Liver (tissue), 9 donors: Measurements from ENCODE around the gene MRPL42. TPM values are rescaled to one million over a fixed set of nuclear protein-coding genes. Genes with fewer than 3 reads are reported as not detected.
"Not testable (repeated sequence)": the region's sequence is repeated elsewhere in the genome, so short reads cannot be mapped to it uniquely, and the experiment has no call there.

Source experiments
- DNase-seq: peaks from one replicate; pipeline ENCODE4 v3.0.0-alpha.2; 2017; ENCODE audit warnings: low spot score
- H3K27ac ChIP-seq, 2 donors: one replicate each; pipeline ENCODE4 v1.7.0; 2013; ENCODE audit warnings: inconsistent platforms in 2 of 2, low read length in 2 of 2, control low read depth in 1 of 2, low read depth in 1 of 2, mild to moderate bottlenecking in 1 of 2
- H3K27me3 ChIP-seq, 4 donors: one replicate each; pipeline versions ENCODE4 v1.6.1 to v1.7.0; 2013; ENCODE audit warnings: low read length in 3 of 4, inconsistent platforms in 1 of 4, mild to moderate bottlenecking in 1 of 4, moderate library complexity in 1 of 4; ENCODE audit not compliant: control insufficient read depth in 4 of 4, insufficient read depth in 4 of 4
- H3K36me3 ChIP-seq, 4 donors: one replicate each; pipeline versions ENCODE4 v1.6.1 to v1.7.0; 2013; ENCODE audit warnings: low read length in 3 of 4, mild to moderate bottlenecking in 3 of 4, low read depth in 1 of 4, moderate library complexity in 1 of 4; ENCODE audit not compliant: control insufficient read depth in 4 of 4, insufficient read depth in 3 of 4
- H3K4me1 ChIP-seq, 4 donors: one replicate each; pipeline versions ENCODE4 v1.6.1 to v1.7.0; 2013; ENCODE audit warnings: low read length in 3 of 4, mild to moderate bottlenecking in 3 of 4, moderate library complexity in 1 of 4; ENCODE audit not compliant: control insufficient read depth in 4 of 4, insufficient read depth in 4 of 4
- H3K4me3 ChIP-seq, 3 donors: one replicate each; pipeline versions ENCODE4 v1.6.1 to v1.7.0; 2013; ENCODE audit warnings: low read length in 3 of 3, control low read depth in 1 of 3, low read depth in 1 of 3, mild to moderate bottlenecking in 1 of 3
- H3K9ac ChIP-seq, 2 donors: one replicate each; pipeline ENCODE4 v1.7.0; 2013; ENCODE audit warnings: low read length in 2 of 2, mild to moderate bottlenecking in 2 of 2, moderate library complexity in 2 of 2, control low read depth in 1 of 2, low read depth in 1 of 2
- H3K9me3 ChIP-seq, 4 donors: one replicate each; pipeline versions ENCODE4 v1.6.1 to v1.7.0; 2013; ENCODE audit warnings: low read length in 3 of 4; ENCODE audit not compliant: control insufficient read depth in 4 of 4
- EGR1 ChIP-seq, 2 donors: IDR thresholded peaks; 2 replicates each; pipeline ENCODE4 v1.6.1; 2016 to 2018; ENCODE audit warnings: antibody characterized with exemption in 2 of 2, low read depth in 2 of 2
- FOXA1 ChIP-seq: IDR thresholded peaks from 2 replicates; pipeline ENCODE4 v1.6.1; 2016; ENCODE audit warnings: antibody characterized with exemption
- FOXA2 ChIP-seq: IDR thresholded peaks from 2 replicates; pipeline ENCODE4 v1.6.1; 2016; ENCODE audit warnings: antibody characterized with exemption
- GABPA ChIP-seq, 2 donors: IDR thresholded peaks in 1 of 2; conservative IDR thresholded peaks in 1 of 2; 2 replicates each; pipeline ENCODE4 v1.6.1; 2016; ENCODE audit warnings: antibody characterized with exemption in 2 of 2, mild to moderate bottlenecking in 1 of 2, moderate library complexity in 1 of 2
- HNF4A ChIP-seq, 2 donors: conservative IDR thresholded peaks; 2 replicates each; pipeline ENCODE4 v1.6.1; 2016; ENCODE audit warnings: antibody characterized with exemption in 2 of 2, mild to moderate bottlenecking in 2 of 2
- HNF4G ChIP-seq: IDR thresholded peaks from 2 replicates; pipeline ENCODE4 v1.6.1; 2016; ENCODE audit warnings: antibody characterized with exemption
- JUND ChIP-seq, 2 donors: IDR thresholded peaks; 2 replicates each; pipeline ENCODE4 v1.6.1; 2016; ENCODE audit warnings: antibody characterized with exemption in 2 of 2
- NR2F2 ChIP-seq: IDR thresholded peaks from 2 replicates; pipeline ENCODE4 v1.6.1; 2016; ENCODE audit warnings: antibody characterized with exemption
- RAD21 ChIP-seq, 2 donors: IDR thresholded peaks; 2 replicates each; pipeline ENCODE4 v1.6.1; 2016; ENCODE audit warnings: antibody characterized with exemption in 2 of 2, mild to moderate bottlenecking in 2 of 2
- RXRA ChIP-seq, 2 donors: IDR thresholded peaks; 2 replicates each; pipeline ENCODE4 v1.6.1; 2017 to 2018; ENCODE audit warnings: antibody characterized with exemption in 2 of 2, mild to moderate bottlenecking in 1 of 2
- SP1 ChIP-seq: IDR thresholded peaks from 2 replicates; pipeline ENCODE4 v1.6.1; 2018; ENCODE audit warnings: antibody characterized with exemption, mild to moderate bottlenecking
- YY1 ChIP-seq: IDR thresholded peaks from 2 replicates; pipeline ENCODE4 v1.6.1; 2016; ENCODE audit warnings: antibody characterized with exemption, mild to moderate bottlenecking
- WGBS: extraction: QIAGEN DNeasy Blood & Tissue Kit; methylation state at CpG from one replicate; pipeline ENCODE4 v1.1.7; 2013; 5-methylcytosine and 5-hydroxymethylcytosine counted together
- polyA plus RNA-seq, 2 donors: library from polyadenylated mRNA; stranded (reverse) in 1 of 2; unstranded in 1 of 2; fragments of 200-250 nt in 1 of 2; fragments of >200 nt in 1 of 2; fragmentation: Nextera tagmentation in 1 of 2; extraction: Ambion mirVana in 1 of 2; gene quantifications; one replicate each; pipeline versions ENCODE4 v1.2.1 to v1.2.3, GENCODE V29; 2013 to 2015
- total RNA-seq, 2 donors: library from RNA; depleted of rRNA; stranded (reverse); fragments of >200 nt; gene quantifications; one replicate each; pipeline ENCODE4 v1.2.3, GENCODE V29; 2014
- TF ChIP-seq, protein P1 (sequence below): IDR thresholded peaks from 2 replicates; pipeline ENCODE4 v1.6.1; 2016; ENCODE audit warnings: antibody characterized with exemption
- TF ChIP-seq, protein P2 (sequence below): IDR thresholded peaks from 2 replicates; pipeline ENCODE4 v1.6.1; 2016; ENCODE audit warnings: antibody characterized with exemption
- TF ChIP-seq, protein P3 (sequence below): fragments of 150-350 bp; IDR thresholded peaks from 2 replicates; pipeline ENCODE4 v1.5.1; 2017; ENCODE audit warnings: improper control_type of control experiment, low read depth, low read length; ENCODE audit not compliant: missing input control
- TF ChIP-seq, protein P4 (sequence below): IDR thresholded peaks from 2 replicates; pipeline ENCODE4 v1.6.1; 2016; ENCODE audit warnings: antibody characterized with exemption
- TF ChIP-seq, protein P5 (sequence below): IDR thresholded peaks from 2 replicates; pipeline ENCODE4 v1.6.1; 2016; ENCODE audit warnings: antibody characterized with exemption, mild to moderate bottlenecking
- donor health status: healthy.
- donor health status: healthy.
- donor health status: healthy.
- donor health status: healthy.
- donor health status: healthy.

MRPL42 gene
- total and polyA plus RNA-seq, 4 donors = 20.4 to 38.8 (median 33.3) TPM

DNA sequence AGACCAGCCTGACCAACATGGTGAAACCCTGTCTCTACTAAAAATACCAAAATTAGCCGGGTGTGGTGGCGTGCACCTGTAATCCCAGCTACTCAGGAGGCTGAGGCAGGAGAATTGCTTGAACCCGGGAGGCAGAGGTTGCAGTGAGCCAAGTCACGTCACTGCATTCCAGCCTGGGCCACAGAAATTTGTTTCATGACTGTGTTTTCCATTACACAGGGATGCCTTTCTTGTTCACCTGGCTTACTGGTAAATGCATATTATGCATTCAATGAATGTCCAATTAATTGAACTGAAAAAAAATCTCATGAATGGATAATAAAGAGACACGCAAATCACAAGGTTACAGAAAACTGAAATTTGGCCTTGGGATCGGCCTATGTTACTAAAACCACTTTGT, 35.3 kb upstream of the MRPL42 start:
- H3K9ac ChIP-seq, H3K36me3 ChIP-seq, H3K27me3 ChIP-seq, DNase-seq, H3K27ac ChIP-seq, H3K9me3 ChIP-seq, H3K4me3 ChIP-seq, H3K4me1 ChIP-seq: not testable (repeated sequence)
- 95% methylated on average over 6 of the region's 6 CpGs for WGBS

DNA sequence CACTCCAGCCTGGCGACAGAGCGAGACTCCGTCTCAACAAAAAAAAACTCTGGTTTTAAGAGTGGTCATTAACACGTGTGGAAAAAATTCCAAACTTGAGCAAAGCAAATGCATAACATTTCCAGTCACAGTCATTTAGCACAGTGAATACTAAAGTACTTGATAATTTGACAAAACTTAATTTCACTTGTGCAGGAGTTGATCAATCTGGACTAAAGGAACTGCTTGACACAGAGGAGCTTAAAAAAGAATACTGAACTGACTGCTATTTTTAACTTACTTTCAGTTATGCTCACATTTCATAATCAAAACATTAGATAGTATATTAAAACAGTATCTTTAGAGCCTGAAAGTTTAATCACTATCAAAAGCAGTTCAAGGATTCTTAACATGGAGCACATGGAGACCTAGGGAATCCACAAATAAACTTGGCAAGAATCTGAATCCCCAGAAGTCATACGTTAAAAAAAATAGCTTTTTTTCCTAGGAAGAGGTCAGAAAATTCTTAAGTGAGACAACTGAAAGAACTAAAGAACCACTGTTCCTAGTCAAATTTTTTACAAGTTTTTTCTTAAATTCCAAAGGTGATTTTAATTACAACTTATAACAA, 33.0 kb upstream of the MRPL42 start:
- 73% methylated on average over 5 of the region's 5 CpGs for WGBS
- no peak for DNase-seq
- H3K4me3 ChIP-seq = no peak overlapping the region
- H3K27me3 ChIP-seq = no peaks in the 10 kb centered on the region
- no peak overlapping the region for H3K9ac ChIP-seq
- TF ChIP-seq, protein P1, sequence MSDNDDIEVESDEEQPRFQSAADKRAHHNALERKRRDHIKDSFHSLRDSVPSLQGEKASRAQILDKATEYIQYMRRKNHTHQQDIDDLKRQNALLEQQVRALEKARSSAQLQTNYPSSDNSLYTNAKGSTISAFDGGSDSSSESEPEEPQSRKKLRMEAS = no peak
- TF ChIP-seq, protein P2, sequence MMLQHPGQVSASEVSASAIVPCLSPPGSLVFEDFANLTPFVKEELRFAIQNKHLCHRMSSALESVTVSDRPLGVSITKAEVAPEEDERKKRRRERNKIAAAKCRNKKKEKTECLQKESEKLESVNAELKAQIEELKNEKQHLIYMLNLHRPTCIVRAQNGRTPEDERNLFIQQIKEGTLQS = no peak
- no peak for TF ChIP-seq HNF4A (conservative IDR thresholded peaks at IDR 0.05)
- TF ChIP-seq, protein P3, sequence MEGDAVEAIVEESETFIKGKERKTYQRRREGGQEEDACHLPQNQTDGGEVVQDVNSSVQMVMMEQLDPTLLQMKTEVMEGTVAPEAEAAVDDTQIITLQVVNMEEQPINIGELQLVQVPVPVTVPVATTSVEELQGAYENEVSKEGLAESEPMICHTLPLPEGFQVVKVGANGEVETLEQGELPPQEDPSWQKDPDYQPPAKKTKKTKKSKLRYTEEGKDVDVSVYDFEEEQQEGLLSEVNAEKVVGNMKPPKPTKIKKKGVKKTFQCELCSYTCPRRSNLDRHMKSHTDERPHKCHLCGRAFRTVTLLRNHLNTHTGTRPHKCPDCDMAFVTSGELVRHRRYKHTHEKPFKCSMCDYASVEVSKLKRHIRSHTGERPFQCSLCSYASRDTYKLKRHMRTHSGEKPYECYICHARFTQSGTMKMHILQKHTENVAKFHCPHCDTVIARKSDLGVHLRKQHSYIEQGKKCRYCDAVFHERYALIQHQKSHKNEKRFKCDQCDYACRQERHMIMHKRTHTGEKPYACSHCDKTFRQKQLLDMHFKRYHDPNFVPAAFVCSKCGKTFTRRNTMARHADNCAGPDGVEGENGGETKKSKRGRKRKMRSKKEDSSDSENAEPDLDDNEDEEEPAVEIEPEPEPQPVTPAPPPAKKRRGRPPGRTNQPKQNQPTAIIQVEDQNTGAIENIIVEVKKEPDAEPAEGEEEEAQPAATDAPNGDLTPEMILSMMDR = no peak
- no peak for TF ChIP-seq NR2F2
- no peak for TF ChIP-seq GABPA (IDR thresholded peaks at IDR 0.05 in 1 of 2, conservative IDR thresholded peaks at IDR 0.05 in 1 of 2)
- TF ChIP-seq FOXA1 = no peak
- no peak for TF ChIP-seq JUND (IDR thresholded peaks at IDR 0.05)
- H3K27ac ChIP-seq = no peak overlapping the region
- no peaks in the 10 kb centered on the region for H3K36me3 ChIP-seq
- no peaks in the 10 kb centered on the region for H3K9me3 ChIP-seq
- peaks cover 0 to 9% (median 4%) of the 10 kb centered on the region in 4 donors for H3K4me1 ChIP-seq

DNA sequence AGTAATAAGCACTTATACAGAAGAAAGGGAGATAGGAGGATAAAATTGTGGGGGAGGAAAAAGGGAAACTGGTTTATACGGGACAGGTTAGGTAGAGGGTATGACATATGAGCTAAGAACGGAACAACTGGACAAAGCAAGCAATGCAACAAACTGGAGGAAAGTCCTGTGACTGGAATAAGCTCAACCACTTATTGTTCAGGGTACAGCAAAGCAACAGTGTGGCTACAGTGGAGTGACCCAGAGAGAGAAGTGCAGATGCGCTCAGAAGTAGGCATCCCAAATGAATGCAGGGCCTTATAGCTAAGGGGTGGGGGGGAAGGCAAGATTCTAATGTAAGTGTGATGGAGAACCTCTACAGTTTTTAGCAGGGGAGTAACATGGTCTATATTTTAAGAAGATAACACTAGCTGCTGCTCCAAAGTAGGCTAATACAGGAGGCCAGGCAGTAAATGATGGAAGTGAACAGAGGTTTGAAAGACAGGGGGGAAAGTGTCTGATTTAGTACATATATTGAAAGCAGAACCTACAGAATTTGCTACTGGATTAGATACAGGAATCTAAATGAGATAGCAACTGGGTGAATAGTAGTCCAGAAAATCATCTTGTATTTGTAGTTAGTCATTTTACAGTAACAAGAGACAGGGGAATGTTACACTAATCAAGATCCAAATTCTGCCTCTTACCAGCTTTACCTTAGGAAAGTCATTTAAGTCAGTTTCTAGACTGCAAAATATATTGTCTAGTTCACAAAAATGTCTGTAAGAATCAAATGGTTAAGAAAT, 28.9 kb upstream of the MRPL42 start:
- Histone ChIP-seq H3K9me3 (no peaks in the 10 kb centered on the region), H3K36me3 (no peaks in the 10 kb centered on the region), H3K27me3 (no peaks in the 10 kb centered on the region), H3K4me3 (no peak overlapping the region), H3K27ac (no peak overlapping the region), H3K9ac (no peak overlapping the region), H3K4me1 (peaks cover 4 to 29% (median 14%) of the 10 kb centered on the region in 4 donors)
- 85% methylated on average over 3 of the region's 3 CpGs for WGBS
- DNase-seq = no peak
- no peak for TF ChIP-seq YY1
- TF ChIP-seq, protein P4, sequence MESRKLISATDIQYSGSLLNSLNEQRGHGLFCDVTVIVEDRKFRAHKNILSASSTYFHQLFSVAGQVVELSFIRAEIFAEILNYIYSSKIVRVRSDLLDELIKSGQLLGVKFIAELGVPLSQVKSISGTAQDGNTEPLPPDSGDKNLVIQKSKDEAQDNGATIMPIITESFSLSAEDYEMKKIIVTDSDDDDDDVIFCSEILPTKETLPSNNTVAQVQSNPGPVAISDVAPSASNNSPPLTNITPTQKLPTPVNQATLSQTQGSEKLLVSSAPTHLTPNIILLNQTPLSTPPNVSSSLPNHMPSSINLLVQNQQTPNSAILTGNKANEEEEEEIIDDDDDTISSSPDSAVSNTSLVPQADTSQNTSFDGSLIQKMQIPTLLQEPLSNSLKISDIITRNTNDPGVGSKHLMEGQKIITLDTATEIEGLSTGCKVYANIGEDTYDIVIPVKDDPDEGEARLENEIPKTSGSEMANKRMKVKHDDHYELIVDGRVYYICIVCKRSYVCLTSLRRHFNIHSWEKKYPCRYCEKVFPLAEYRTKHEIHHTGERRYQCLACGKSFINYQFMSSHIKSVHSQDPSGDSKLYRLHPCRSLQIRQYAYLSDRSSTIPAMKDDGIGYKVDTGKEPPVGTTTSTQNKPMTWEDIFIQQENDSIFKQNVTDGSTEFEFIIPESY = no peak
- no peak for TF ChIP-seq EGR1 (IDR thresholded peaks at IDR 0.05; ENCODE audit: low read depth in 2 of 2)
- TF ChIP-seq, protein P2 = no peak
- TF ChIP-seq, protein P1 = no peak
- no peak for TF ChIP-seq HNF4A (conservative IDR thresholded peaks at IDR 0.05)
- TF ChIP-seq JUND (IDR thresholded peaks at IDR 0.05) = no peak
- TF ChIP-seq FOXA2 = no peak
- TF ChIP-seq HNF4G = no peak
- no peak for TF ChIP-seq FOXA1
- no peak for TF ChIP-seq NR2F2
- no peak for TF ChIP-seq RXRA (IDR thresholded peaks at IDR 0.05)
- TF ChIP-seq SP1 = no peak
- TF ChIP-seq GABPA (IDR thresholded peaks at IDR 0.05 in 1 of 2, conservative IDR thresholded peaks at IDR 0.05 in 1 of 2) = no peak
- no peak for TF ChIP-seq RAD21 (IDR thresholded peaks at IDR 0.05)
- TF ChIP-seq, protein P5, sequence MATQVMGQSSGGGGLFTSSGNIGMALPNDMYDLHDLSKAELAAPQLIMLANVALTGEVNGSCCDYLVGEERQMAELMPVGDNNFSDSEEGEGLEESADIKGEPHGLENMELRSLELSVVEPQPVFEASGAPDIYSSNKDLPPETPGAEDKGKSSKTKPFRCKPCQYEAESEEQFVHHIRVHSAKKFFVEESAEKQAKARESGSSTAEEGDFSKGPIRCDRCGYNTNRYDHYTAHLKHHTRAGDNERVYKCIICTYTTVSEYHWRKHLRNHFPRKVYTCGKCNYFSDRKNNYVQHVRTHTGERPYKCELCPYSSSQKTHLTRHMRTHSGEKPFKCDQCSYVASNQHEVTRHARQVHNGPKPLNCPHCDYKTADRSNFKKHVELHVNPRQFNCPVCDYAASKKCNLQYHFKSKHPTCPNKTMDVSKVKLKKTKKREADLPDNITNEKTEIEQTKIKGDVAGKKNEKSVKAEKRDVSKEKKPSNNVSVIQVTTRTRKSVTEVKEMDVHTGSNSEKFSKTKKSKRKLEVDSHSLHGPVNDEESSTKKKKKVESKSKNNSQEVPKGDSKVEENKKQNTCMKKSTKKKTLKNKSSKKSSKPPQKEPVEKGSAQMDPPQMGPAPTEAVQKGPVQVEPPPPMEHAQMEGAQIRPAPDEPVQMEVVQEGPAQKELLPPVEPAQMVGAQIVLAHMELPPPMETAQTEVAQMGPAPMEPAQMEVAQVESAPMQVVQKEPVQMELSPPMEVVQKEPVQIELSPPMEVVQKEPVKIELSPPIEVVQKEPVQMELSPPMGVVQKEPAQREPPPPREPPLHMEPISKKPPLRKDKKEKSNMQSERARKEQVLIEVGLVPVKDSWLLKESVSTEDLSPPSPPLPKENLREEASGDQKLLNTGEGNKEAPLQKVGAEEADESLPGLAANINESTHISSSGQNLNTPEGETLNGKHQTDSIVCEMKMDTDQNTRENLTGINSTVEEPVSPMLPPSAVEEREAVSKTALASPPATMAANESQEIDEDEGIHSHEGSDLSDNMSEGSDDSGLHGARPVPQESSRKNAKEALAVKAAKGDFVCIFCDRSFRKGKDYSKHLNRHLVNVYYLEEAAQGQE = no peak
